ENCODE measurements around the gene TNS1.

The TNS1 gene

DNA sequence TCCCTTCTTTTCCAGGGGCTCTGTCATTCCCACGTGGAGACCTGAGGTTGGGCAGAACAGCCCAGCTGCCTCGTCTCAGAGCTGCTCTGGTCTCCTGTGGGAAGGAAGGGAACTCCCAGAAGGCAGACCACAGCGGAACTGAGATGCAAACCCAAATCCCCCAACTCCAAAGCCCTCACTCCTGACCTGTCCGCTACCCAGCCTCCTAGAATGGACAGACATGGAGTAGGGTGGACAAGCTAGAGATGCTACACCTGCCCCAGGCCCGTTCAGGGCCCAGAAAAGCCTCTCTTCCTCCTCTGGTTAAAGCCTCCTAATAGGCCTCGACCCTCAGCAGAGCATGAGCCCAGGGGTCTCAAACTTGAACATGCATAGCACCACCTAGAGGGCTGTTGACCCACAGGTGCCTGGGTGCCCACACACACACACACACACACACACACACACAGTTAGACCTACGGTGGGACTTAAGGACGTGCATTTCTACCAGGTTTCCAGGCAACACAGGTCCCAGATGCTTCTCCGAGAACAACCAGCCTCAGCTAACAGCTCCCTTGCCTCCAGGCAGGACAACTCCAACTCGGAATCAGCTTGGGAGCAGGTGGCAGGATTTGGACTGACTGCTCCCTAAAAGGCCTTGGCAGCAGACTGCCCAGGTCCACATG, 93.5 kb downstream of the TNS1 start:
- no peak for DNase-seq

DNA sequence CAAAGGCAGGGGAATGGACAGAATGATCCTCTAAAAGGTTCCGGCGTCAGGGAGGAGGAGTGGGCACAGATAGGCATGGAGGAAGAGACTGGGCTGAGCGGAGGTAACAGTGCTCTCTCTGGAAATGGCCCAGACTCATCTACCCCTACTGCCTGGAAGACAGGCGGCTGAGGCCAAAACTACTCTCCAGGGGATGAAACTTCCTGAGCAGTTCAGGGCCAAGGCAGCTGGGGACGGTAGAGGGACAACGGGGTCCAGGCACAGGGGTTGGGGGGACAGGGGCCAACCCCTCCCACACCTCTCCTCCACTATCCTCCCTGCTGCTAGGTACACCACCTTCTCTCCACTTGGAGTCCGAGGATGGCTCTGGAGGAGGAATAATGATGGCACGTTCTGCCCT, 94.3 kb downstream of the TNS1 start:
- no peak for DNase-seq

DNA sequence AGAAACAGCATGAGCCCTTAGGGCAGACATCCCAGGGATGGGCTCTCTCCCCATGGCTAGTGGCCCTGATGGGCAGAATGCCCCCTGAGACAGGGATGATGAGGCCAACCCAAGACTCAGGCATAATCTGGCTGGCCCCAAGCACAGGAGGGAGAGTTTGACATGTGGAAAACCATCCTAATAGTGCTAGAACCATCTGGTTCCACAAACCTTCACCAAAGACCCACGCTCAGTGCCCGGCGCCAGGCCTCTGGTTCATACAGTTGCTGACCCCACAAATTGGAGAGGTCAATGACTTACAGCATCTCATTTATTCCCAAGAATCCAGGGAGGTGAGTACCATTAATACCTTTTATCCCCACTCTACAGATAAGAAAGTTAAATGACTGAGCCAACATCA, 95.5 kb downstream of the TNS1 start:
- DNase-seq, result no peak

DNA sequence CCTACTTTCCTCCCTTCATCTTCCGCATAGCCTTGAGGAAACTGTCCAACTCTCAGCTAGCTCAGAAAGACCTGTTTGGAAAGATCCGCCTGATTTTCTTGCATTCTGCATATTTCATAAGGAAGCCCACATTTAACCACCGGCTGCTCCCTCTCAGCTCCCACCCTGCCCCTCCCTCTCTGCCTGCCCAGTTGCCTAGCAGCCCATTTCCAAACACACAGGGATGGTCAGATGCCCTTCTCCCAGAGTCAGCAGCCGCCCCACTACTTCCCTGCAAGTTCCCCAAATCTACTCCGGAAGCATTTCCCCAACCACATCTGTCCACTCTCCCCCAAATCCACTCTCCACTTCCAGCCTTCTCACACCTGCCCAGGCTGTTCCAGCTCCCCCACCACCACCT, 96.0 kb downstream of the TNS1 start:
- no peak for DNase-seq

DNA sequence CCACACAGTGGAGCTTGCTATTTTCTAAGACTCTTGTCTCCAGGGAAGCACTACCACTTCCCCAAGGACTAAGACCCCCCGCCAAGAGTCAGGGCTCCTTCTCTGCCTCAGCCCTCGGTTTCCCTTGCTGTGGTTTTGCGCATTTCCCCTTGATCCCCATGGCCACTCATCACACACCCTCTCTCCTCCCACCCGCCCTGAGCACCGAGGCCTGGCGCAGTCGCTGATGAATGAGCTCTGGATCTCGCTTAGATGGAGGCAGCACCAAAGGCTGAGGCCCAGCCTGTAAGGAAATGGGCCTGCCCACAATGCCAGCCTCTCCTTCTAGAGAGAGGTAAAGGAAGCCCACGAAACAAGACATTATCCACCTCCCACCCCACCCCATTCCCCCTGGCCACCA, 96.9 kb downstream of the TNS1 start:
- DNase-seq, result no peak

DNA sequence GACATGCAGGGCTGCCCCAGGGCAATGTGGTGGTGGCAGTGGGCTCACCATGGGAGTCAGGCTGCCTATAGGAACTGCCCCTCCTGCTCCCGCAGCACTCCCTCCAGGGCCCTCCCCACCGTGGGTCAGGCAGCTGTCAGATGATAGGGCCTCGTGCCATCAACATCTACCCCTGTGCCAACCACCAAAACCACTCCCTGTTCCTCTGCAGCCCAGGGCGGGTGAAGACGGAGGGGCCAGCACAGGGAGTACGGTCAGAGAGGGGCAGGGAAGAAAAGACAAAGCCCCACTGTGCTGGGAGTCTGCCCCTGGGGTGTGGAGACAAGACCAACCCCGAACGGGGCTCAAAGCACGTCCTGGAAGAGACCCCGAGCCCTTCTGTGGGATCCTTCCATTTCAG, 97.4 kb downstream of the TNS1 start:
- DNase-seq, result no peak

DNA sequence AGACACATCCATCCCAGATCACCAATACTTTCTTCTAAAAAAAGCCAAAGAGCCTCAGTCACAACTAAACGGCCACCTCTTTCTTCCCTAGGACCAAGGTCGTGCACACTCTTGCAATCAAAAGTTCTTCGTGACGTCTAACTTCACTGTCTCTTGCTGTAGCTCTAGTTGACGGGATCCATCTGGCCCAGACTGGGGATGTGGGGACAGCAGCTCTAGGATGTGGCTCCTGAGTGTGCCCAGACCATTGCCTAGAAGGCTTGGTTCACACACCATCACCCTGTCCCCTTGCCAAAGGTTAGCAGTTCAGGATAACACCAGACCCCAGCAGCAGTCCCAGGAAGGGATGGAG, 98.2 kb downstream of the TNS1 start:
- DNase-seq, result no peak

DNA sequence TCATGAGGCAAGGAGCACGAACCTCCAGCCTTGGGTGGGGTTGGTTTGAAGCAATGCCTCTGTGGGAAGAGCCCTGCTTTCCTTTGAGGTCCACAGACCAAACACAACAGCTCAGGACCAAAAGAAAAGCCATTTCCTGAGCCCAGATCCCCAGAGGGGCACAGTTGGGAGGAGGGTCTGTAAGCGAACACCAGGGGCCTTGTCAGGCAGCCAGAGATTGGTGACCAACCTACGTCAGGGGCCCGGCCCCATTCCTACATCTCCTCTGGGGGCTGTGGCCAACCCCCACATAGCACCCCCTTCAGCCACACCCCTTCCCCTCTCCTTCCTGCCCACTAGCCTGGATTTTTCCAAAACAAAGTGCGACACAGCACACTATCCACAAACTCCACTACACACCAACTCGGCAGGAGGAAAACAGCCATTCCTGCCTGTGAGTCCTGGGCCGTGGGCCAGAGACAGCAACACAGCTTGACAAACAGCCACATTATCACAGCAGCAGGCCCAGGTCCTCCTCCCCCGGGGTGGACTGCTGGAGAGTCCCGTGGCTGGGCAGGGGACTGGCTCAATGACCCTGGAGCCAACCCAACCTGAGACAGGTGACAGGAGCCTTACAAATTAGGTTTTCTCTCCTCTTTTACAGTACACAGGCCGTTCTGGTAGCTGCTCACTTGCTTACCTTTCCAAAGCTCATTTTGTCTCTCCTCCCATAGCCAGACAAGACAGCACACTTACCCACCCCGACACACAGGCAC, 98.8 kb downstream of the TNS1 start:
- no peak for DNase-seq

DNA sequence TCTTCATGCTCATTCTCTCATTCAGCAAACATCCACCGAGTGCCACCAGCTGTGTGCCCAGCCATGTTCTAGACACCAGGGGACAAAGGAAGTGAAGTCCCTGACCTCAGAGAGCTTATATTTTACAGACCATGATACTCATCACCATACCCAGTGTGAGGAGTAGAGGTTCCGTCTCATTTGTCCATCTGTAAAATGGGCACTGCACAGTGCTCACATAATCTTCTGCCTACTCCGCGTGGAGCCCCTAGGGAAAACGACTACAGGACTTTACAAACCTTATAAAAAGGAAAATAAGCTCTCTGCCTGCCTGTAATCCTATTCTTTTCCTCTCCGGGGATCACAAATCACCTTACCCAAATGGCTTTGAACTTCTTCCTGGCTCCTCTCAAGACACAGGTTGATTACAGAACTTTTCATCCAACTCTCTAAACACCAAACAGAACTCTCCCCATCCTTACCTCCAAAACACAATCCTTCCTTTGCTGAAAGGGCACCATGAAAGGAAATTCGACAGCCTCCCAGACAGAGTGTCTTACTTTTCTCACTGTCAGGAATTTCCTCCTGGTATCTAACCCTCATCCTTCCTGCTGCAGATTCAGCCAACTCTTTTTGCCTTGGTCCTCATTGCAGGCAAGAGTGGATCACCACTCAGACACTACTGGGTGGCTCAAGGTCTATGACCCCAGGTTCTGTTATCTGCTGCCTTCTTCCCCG, 99.5 kb downstream of the TNS1 start:
- DNase-seq, result no peak

DNA sequence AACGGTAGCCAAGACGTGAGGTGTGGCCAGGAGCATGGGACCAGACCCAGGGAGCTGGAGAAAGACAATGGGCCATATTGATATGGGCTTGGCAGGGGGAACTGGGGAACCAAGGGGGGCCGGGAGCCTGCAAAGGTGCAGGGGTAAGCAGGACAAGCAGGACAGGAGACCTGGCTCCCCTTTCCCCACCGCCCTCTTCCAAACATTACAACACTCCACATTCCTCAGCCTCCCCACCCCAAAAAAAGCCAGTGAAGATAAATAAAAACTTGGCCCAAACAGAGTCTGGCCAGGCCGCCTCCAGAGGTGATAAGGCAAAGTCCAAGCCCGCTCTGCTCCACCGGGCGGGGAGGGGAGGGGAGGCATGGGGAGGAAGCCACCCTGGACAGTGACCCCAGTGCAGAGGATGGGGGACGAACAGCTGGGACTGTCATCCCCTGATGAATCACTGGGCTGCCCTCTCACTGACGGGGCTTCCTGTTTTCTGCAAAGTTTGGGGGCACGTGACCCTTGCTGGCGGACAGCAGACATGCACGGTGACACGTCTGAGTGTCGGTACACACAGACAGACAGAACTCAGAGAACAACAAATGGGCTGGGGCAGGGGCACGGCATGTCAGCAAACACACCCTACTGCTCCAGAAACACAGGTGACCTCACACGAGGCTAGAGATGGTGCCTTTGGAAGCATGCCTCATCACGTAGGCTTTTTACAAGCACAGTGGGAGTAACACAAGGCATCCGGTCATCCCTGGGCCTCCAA, 100.2 kb downstream of the TNS1 start:
- DNase-seq, result no peak

DNA sequence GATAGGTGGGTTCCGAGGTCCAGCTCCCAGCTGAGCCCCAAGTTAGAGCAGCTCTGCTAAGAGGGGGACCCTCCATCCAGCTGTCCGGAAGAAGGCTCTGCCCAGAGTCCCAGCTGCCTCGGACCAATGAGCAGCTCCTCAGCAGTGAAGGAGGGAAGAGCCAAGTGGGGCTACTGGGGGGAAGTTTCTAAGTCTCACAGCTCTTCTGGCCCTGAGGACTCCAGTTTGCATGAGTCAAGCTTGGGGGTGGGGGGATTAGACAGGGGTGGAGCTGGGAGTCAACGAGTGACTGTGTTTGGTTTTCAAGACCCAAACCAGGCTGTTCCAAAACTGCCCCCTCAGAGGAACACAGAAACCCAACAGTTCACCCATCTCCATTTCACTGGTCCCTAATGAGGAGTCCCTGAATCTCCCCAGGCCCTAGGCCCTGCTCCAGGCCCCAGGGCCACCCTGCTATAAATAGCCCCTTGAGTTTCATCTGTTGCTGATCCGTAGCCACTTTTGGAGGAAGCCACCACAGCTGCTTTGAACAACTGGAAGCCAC, 100.9 kb downstream of the TNS1 start:
- DNase-seq, result no peak

DNA sequence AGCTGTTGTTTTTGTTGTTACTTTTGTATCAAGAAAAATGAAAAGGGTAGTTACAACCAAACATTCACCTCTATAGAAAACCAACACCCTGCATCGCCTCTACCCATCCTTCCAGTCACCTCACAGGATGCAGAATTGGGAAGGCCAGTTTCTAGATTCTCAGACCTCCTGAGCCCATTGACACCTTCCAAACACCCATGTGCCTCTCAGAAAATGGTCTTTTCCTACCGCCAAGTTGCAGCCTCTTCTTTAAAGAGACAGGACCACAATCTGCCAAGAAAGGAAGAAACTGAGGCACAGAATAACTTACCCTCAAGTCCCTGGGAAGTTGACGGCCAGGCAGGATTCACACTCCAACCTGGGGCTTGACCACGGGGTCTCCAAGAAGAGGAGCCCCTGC, 101.4 kb downstream of the TNS1 start:
- no peak for DNase-seq

DNA sequence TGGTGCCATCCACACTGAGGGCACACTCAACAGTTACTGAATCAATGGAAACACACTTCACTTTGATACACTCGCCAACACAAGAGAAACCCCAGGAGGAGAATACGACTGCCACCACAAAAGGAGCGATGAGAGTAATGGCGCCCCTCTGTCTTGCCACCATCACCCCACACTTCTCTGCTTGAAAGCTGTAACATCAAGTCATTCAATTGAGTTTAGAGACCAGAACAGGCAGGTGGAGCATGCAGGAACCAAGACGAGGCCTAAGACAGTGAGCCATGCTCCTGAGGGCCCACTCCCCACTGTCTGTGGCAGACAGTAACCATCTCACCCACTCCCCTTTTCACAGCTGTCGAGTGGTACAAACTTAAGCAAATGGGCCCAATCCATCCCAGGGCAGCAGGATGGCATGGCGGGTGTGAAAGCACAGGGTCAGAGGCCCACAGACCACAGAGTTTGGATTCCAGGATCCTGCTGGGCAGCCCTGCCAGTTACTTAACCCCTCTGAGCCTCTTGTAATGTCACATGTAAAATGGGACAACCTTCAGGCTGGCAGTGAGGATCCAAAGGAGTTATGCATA, 101.9 kb downstream of the TNS1 start:
- no peak for DNase-seq

DNA sequence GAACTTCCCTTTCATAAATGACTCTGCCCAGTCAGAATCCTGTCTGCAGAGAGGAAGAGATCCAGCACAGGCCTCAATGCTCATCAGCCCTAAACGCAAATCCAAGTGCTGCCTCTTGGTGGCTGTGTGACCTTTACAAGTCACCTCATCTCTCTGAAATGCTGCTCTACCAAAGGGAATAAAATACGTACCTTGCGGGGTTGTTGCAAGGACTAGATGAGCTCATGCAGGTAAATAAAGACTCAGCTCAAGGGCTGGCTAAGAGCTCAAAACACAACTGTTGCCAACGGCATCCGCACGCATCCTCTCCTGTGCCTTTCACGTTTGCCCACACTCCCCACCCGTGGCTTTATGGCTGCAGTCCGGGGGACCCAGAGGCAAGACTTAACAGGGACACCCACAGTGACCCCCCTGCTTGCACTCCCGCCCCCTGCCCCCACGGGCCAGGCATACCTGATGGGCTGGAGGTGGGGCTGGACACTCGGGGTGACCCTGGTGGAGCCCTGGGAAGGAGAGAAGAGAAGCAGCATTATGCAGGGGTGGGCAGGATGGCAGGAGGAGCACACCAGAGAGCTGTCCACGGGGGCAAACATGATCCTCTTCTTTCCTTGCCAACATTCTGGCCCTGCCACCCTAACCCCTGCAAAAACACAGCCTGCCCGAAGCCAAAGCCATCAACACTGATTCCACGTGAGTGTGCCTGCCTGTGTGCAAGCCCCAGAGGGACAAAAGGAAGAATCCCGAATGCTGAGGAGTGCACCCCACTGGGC, 102.6 kb downstream of the TNS1 start:
- no peak for DNase-seq

DNA sequence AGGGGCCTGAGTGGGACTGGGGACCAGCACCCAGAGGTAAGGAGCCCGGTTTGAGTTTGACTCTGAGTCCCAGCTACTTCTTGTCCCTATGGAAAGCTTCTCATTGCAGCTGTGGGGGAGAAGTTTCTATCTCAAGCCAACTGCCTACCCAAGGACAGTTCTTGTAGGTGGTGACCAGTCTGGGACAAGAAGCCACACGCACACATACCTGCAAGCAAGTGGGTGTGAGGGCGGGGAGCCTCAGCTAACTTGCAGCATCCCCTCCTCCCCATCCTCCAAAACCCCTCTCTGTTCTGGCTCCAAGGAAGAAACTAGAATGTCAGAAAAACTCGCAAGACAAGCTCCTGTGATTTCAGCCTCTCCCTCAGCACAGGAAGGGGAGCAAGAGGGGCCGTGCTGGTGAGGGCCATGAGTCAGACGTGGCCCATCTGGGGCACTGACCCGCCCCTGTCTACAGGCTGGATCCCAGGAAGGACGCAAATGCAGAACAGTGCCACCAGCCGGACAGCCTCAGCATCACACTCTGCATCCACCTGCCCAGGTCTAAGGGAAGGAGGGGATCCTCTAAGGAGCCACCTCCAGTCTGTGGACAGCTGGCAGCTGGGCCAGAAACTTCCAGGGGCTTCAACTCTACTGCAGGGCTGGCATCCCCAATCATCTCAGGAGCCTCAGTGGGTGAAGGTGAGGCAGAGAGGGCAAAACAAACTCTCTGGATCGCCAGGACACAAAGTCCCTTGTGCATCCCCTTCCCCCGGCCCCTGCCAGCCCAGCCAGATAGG, 103.4 kb downstream of the TNS1 start:
- DNase-seq, result no peak

DNA sequence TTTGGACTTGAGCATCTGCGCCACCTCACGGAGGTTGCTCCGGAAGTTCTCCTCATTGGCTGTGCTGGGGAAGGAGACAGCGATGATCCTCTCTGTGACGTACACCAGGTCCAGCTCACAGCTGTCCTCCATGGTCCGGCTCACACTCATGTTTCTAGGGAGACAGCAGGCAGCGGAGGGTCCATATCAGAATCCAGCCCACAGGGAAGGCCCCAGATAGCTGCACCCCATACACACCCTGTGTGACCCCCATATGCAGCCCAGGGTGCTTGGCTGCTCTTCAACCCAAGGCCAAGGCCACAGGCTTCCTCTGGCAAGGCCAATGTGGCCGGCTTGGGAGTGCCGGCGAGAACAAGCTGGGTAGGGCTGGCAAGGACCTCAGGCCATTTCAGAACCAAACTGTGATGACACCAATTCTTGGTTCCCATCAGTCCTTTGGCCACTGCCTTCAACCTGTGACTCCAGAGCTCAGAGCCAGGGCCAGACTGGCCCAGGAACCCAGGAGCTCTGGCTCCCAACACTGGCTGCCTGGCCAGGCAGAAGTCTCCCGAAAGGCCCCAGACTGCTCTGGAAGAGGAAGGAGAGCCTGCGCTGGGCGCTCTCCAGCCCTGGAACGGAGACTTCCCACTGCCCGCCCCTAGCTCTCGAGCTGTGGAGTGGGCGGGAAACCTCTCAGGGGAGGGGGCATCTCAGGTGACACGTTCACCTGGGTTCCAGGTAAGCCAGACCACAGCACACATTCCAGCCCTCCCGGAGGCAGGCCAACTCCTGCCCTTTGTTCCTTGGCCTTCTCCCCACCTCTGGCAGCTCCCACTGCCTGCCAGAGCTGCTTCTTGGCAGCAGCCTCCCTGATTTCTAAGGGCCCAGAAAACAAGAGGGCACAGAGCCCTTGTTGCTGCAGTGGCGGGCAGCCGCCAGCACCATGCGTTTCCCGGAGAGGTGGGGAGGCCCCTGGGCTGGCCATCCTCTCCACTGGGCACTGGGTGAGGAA, 104.7 kb downstream of the TNS1 start:
- DNase-seq, result no peak

DNA sequence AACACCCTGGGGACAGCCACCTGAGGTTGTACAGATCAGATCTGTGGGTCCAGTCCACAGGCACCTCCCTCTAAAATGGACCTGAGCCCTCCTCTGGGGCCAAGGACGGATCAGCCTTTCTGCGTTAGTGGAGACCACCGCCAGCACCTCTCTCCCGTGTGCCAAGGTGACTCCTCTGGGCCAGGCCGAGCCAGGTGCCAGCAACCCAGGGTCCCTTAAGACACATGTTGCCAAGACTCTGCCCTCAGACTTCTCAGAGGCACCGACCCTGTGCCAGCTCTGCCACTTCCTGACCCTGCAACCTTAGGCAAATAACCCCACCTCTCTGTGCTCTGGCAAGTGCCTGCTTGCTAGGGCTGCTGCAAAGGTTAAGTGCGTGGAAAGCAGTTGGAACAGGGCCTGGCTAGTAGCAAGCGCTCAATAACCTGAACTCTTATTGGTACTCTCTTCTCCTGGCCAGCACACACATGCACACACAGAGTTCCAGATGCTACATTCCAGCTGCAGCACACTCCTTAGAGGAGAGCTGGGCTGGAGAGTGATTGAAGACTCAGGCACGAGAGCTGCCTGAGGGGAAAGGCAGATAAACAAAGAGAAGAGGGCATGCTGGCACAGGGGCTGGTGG, 105.6 kb downstream of the TNS1 start:
- DNase-seq, result no peak

DNA sequence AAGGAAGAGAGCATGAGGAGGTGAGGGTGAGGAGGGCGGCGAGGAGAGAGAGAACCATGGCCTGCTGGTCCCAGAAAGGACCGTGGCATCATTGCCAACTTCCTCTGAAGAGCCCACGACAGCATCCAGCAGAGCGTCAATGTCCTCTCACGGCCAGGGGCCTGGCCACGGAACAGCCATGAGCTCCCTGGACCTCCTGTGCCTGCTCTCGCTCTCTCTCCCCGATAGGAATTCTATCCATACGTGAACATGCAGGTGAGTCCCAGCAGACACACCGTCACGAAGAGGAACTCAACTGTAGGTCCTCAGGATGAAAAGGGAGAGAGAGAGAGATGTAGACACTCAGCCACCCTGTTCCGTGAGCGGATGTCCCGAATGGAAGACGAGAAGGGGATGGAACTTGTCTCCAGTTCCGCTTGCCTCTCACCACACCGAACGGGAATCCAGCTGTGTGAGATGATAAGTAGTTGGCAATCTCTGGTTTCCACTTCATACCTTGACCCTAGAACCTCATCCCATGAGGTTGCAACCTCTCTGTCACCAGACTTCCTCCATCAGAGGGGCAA, 107.6 kb downstream of the TNS1 start:
- DNase-seq, result no peak

DNA sequence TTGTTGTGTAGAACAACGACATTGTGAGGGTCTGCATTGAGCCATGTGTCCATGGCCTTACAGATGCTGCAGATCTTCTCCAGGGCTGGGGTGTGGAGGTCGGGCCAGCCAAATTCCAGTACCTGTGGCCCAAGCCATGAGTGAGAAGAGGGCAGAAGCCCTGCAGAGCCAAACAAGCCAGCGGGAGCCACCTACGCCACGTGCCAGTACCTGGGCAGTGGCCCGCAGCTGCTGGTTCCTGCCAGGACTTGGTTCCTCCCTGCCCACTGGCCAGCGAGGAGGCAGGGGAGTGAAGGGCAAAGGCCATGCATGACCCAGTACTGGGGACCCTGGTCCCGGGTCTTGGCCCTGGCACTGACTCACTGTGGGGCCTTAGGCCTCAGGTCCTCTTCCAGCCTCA, 109.4 kb downstream of the TNS1 start:
- DNase-seq, result no peak
